Activated CD4-positive, alpha-beta T cell treated with anti-CD3 and anti-CD28 coated beads, Interleukin-2, Interleukin-4, amounts not matched to agents 100 ng/mL and 50 ng/mL, durations not matched to agents 16 hours and 8 hours (primary cell): ENCODE measurements around the gene SORBS1.

ENCODE experiments used
- DNase-seq: peaks from one replicate; pipeline ENCODE4 v3.0.0-alpha.2; 2020; ENCODE audit warnings: low spot score

Gene SORBS1

DNA sequence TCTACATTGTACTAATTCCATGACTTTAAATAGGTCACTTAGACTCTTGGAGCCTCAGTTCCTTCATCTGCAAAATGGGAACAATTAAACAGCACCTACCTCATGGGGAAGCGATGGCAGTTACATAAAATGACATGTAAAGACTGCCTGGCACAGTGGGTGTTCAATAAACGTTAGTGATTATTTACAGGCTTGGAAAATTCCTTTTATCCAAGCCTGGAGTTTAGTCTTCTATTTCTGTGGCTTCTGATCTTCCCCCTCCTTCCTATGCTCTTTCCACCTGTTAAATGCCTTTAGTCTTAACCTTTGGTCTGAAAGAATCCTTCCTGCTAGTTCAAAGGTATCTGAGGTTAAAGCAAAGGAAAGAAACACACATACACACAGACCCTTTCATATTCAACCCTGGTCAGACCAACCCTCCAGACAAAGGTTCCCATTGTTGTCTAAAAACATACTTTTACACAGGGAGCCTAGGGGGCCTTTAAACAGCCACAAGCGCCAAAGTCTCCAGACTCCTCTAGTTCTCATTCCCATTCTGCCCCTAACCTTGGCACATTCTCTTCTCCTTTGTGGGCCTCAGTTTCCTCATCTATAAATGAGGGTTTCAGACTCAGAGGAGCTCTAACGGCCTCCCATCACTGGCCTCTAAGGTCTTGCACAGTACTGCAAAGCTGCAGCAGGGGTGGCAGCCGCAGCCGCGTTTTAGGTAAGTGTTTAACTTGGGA is 21.4 kb downstream of the SORBS1 start:
- no peak for DNase-seq

DNA sequence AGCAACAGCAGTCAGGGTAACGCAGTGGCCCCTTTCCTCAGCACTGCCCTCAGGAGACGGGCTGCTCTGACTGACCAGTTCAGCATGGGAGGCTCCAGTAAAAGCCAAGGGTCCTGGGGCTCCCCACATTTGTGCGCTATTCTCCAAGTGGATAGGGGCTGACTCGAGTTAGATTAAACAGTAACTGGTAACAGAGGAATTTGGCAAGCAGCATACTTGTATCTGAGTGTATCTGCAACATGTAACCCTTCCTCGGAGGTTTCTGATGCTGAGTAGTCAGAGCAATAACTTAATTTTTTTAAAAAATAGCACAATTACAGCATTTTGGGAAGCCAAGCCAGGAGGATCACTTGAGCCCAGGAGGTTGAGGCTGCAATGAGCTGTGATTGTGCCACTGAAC is 22.8 kb downstream of the SORBS1 start:
- no peak for DNase-seq

DNA sequence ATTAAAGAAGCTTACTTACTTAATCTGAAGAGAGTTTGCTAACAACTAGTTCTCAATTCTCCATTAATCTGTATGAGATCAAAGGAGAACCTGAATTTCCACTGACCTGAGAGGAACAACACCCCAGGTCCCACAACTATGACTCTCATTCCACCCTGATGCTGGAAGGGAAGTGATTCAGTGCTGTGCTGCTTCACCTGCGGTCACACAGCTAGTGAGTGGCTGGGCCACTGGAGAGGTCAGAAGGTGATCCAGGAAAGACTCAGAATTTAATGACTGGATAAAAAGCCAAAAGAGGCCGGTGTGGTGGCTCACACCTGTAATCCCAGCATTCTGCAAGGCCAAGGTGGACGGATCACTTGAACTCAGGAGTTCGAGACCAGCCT is 23.6 kb downstream of the SORBS1 start:
- no peak for DNase-seq

DNA sequence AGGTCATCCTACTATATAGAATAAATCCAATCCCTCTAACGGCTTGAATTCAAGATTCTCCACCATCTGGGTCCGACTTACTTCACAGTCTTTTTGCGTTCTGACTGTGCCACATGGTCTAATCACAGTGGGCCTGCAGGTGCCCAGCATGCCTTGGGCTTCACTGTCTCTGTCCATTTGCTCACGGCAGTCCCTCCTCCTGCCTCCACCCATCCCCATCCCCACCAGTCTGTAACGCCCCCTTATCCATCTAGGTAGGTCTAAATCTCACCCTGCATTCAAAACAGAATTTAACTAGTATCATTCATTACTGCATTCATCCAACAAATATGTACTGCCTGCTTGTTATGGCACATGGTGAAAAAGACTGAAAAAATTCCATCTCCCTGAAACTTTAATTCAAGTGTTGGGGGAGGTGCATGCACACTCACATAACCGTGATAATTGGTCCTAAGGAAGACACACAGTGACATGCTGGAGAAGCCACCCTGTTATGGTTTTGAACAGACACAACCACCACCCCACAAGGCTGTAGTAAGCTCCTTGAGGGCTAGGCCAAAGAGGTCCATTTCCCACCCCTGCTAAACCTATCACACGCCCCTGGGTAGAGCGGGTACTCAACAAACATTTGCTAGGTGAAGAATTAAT is 24.2 kb downstream of the SORBS1 start:
- no peak for DNase-seq

DNA sequence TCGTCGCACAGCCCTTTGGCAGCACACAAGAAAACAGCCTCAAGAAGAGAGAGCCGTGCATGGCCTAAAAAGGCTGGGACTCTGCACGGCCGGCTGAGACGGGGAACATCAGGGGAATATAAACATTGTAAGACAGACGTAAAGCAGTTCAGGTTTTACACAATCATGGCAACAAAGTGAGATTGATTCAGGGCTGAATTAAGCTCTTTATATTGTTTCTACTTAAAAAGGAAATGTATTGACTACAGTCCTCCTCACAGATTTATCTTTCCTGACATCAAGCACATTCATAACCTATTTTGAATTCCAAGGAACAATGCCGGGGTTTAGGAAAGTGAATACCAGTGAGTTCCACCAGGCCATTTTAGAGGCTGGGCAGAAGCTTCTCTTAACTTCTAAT is 25.2 kb downstream of the SORBS1 start:
- DNase-seq = no peak

DNA sequence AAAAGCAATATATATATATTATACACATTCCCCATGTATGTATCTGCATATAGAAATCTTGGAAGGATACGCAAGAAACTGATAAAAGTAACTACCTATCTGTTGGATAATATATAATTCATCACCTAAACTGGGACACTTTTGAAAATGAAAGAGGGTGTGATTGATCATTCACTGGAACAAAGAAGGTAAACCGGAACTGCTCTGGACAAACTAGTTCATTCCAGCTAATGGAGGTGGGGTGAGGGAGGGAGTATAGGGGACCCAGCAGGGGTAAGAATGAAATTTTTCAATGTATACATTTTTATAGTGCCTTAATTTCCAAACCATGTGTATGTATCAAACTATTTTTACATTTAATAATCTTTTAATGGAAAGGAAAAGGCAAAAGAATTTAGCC is 25.6 kb downstream of the SORBS1 start:
- no peak for DNase-seq

DNA sequence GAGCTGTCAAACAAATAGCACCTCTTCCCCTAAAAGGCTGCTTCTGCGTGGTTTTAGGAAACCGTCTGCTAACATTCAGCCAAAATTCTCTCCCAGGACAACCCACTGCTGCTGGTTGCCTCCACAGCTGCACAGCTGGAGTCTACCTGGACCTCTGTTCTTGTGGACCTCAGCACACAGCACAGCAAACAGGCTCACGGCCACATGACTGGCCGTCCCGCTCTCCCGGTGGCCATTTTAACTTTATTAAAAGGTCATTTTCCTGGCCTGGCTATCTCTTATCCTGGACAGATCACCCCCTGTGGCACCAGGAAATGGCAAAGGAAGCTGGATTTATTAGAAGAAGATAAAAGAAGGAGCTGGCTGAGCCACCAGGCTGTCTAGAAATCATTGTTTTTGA is 27.6 kb downstream of the SORBS1 start:
- no peak for DNase-seq

DNA sequence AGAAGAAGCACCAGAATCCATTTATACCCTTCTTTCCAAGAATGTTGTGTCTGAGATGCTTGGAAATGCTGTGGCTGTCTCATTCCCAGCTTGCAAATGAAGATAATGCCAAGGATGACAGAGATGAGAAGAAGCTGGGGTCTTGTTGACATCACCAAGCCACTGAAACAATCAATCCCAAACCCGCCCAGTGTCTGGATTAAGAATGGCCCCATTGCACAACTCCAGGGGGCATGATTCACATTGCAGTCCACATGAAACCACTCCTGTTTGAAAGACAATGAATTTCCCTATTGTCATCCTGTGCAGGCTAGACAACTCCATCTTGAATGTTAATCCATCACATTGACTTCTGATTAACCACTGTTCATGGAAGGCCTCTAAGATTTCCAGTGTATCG is 28.6 kb downstream of the SORBS1 start:
- no peak for DNase-seq

DNA sequence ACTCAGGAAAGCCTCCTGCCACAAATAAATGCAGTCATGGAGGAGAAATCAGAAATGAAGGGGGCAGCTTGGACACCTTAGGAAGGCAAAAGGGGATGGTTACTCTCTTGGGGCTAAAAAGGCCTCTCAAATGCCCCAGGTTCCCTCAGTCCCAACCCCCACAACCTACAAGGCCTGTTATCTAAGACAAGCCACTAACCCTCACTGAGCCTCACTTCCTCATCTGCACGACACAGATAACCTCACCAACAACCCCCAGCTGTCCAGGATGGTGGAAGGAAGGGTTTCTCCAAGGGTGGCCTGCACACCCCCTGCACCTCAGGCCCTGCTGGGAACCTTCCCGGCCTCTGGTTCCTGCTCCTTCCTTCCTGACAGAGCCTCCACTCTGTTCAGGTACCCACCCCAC is 29.2 kb downstream of the SORBS1 start:
- no peak for DNase-seq

DNA sequence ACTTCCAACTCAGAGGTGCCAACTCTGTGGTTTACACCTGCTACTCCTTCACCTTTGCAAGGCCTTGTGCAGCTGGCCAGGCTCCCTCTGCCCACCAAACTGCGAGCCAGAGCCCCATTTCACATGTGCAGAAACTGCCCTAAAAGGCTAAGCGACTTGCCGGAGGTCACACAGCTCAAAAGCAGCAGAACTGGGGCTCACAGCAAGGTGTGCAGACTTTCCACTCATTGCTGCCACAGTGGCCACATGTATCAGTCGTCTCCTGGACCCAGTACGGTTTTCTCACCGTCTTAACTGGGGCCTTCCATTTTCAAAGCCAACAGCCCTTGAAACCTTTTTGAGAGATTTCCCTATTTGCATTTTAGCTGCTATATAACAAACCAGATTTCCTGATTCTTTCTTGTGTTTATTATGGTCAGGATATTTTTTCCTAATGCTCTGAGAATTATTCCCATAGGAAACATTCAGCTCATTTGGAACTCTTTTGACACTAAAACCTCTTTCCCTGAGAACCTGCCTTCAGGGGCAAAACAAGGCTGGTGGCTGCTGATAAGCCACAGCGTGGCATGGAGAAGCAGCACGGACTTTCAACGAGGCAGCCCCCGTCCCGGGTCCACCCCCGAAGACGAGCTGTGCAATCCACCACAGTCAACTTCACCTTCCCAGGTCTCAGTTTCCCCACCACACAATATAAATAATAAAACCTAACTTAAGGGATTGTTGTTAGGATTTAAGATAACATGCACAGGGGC is 29.9 kb downstream of the SORBS1 start:
- no peak for DNase-seq

DNA sequence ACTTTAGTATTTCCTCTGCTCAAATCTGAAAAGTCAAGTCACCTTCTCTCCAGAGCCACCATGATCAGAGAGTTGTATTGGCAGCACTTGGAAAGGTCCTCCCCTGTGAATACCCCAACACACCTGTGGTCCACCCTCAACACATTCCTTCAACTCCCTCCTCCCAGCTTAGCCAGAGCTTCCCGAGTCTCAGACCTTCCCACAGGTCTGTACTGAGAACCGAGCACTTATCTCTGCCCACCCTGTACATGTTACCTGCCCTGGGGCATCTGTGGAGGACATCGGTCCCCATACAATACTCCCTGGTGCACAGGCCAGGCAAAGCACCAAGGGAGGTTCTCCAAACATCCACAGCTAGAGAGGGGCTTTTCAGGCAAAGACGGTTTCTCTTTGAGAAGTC is 30.6 kb downstream of the SORBS1 start:
- DNase-seq = no peak

DNA sequence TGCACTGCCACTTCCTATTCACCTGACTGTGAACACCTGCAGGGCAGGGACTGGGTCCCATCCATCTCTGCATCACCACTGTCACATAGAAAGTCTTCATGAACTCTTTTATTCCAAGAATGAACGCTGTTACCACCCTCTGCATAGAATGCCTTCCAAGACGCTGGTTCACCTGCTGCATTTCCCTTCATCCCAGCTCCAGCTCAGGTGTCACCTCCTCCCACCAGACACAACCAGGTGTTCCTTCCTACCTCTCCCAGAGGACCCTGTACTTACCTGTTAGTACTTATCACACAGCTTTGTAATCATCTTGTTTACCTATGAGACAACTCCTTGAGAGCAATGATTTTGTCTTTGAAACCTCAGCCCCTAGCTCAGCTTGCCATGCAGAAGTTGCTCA is 31.1 kb downstream of the SORBS1 start:
- DNase-seq = no peak

DNA sequence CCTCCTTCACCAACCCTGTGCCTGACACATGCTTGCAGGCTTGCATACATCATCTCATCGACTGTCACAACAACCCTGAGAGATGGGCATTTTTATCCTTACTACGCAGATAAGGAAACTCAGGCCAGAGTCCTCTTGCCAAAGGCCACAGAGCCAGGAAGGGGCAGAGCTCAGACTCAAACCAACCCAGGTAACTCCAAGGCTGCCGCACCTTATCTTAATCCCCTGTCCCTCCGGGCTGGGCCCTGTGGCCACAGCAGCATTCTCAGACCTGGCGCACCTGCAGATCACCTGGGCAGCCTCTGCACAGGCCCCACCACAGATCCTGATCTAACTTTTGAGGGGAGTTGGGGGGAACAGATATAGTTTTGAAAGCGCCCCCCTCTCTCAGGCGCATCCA is 35.1 kb downstream of the SORBS1 start:
- no peak for DNase-seq

DNA sequence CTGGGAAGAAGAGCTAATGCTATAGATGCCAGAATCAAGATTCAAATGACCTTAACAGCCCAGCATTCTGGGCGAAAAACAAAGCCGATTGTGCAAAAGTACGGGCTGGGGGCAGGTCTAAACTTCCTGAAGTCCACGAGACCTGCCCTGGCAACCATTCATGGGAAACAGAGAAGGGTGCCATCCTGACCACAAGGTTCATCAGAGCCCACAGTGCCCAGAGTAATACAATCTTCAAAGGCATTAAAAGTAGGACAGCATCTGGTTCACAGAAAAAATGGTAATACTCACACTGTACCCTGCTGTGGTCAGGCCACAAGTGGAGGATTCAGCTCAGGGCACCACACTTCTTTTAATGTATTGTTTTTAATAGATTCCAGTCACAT is 36.1 kb downstream of the SORBS1 start:
- DNase-seq = no peak

DNA sequence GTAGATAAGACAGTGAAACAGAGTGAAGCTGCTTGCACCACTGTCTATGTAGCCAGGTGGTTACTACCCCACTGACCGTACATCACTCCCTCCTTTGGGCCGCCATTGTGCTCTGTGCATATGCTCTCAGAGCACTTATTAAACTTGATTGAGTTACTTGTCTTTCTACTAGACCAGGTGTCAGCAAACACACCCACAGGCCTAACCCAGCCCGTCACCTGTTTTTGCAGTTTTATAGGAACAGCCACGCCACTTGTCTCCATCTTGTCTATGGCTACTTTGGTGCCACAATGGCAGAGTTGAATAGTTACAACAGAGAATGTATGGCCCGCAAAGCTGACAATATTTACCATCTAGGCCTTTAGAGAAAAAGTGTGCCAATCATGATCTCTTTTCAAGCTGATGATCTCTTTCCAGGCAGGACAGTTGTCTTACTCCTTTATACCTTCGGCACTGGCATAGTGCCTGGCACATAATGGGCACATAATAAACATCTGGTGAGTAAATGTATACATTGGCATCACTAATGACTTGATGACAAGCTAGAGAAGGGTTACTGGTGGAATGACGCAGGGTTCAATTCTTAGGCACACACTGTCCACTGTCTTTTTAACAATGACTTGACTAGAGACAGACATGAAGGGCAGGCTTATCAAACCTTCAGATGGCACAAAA is 36.7 kb downstream of the SORBS1 start:
- no peak for DNase-seq

DNA sequence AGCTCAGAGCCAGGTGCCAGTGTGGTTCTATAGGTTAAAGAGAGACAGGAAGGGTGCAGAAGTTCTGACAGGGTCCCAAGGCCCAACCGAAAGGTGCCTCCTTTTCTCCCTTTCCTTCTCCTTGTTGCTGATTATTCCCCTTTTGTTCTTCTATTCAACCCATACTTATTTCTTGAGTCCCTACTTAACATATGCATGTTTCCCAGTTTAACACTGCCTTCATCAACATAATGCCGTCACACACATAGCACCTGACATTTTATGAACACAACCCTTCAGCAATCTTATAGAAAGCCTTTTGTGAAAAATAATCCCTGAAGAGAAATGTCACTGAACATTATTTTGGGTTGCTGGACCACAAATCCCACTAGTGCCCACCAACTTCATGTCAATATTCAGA is 39.1 kb downstream of the SORBS1 start:
- no peak for DNase-seq

DNA sequence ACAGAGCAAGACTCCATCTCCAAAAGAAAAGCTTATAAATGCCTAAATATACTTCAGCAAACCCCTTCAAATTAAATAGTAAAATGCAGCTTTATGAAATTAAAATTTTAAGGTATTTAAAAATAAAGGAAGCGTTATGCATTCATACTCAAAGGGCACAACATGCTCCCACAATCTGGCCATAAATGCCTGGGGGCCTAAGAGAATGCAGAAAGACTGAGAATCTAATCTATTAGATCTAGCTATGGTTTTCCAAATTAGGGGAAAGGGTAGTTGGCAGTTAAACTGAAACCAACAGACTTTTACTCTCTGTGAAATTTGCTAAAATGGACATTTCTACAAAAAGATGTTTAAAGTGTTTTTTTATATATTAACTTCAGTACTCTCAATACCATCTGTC is 40.6 kb downstream of the SORBS1 start:
- no peak for DNase-seq

DNA sequence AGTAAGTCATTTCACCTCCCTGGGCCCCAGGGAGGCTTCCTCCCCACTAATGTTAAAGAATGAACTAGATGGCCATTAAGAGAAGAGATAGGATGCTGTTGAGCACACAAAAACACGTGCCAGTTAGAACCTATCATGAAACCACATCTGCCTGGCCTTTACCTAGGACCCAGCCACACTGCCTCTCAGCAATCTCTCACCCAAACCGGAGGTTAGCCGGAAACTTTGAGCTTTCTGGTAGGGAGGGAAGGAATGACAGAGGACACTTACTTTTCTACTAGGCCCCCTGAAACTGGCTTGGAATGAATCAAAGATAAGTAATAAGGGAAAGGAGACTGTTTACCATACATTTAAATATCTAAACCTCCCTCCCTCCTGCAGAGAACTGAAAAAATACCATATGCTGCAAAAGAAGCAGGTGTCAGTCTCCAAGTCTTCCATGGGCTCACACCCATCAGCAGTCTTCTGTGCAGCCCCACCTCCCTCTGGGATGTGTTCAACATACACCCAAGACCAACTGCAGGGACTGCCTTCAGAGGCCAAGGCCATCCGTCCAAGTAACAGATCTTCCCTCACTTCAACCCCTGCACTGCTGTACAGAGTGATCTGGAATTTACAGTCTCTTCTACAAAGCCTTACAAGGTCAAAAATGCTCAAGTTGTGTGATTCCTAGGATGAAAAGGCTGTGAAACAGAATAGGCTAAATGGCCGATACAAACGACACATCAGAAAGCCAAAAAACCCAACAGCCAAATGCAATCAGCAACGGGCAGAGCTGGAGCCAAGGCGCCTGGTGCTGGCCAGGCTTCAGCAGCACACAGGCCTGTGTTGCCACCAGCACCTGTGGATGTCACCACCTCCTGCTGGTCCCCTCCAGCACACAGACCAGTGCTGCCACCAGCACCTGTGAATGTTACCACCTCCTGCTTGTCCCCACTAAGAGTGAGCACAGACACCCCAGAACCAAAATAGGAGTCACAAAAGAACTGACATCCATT is 42.4 kb downstream of the SORBS1 start:
- DNase-seq = no peak

DNA sequence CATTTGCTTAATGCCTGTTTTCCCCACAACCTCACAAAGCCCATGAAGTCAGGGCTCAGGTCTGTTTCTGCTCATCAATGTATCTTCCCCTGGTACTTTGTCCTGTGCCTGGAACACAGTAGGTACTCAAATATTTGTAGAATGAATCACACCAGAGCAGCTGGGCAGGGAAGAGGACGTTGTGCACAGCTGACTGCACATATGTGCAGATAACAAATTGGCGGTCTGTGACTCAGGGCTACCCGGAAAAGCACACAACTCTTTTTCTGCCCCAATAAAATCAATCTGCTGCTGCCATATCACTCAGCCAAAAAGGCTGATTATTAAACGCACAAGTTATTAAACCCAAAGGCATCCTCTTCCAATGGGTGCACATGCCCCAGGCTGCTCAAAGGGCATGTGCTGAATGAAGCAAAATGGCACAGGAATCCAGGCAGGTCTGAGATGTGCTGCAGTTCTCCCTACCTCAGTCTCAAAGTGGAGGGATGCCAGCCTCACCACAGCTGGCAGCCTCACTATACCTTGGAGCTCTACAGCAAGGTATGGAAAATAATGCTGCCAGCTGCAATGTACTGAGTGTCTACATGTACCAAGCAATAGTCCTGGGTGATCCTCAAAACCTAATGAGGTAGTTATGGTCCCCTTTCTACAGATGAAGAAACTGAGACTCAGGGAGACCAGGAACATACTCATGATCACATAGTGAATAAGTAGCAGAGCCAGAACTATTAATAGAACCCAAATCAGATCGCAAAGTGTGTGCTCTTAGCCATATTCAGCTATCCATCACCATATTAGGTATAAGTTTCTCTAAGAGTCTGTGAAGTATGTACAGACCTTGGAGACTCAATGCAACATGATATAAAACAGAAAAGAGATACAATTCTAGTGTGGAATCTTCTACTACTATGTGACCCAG is 43.4 kb downstream of the SORBS1 start:
- DNase-seq = no peak

DNA sequence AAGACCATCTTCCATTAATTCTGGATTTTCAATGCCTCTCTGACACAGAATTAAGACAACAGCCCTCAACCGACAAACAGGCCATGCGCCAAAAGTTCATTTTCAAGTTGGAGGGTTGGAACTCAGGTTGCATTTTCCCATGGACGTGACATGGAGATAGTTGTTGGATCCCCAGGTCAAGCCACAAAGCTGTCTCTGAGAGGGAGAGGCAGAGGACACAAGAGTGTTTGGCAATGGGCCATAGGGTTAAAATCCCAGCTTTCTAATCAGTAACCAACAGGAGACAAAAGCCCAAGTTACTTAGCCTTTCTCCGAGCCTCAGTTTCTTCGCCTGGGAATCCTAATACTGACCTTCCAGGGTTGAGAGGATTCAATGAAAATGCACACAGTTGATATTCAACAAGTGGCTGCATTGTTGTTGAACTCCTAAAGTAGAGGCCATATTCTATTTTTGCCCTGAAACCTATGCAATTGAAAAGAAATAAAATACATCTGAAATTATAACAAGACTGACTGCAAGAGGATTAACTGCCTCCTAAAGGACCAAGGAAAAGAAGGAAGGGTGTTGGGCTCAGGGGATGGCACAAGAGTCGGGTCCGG is 44.3 kb downstream of the SORBS1 start:
- DNase-seq = no peak
